GM23338 (cell line): ENCODE data around the gene ASB2.

ENCODE experiments used
- CREB1 ChIP-seq: fragments of 250-450 bp; sonication (Bioruptor Pico); IDR thresholded peaks from 2 replicates; pipeline ENCODE4 v1.5.0; 2020; ENCODE audit warnings: low read depth, mild to moderate bottlenecking, moderate library complexity
- CTCF ChIP-seq, 2 experiments: fragments of 200-600 bp in 1 of 2; sonication (generic) in 1 of 2; conservative IDR thresholded peaks; 2 replicates each; pipeline versions ENCODE4 v1.5.1 to v1.6.1; 2016 to 2017; ENCODE audit warnings: antibody characterized with exemption in 2 of 2, low read depth in 2 of 2, mild to moderate bottlenecking in 2 of 2, moderate library complexity in 1 of 2
- ETS1 ChIP-seq: IDR thresholded peaks from 2 replicates; pipeline ENCODE4 v1.6.1; 2016; ENCODE audit warnings: antibody characterized with exemption
- EZH2 ChIP-seq: fragments of 200-600 bp; sonication (generic); IDR thresholded peaks from one replicate; pipeline ENCODE4 v1.8.0; 2017; ENCODE audit warnings: antibody characterized with exemption, mild to moderate bottlenecking, low read depth; ENCODE audit not compliant: unreplicated experiment
- EZH2phosphoT487 ChIP-seq: fragments of 200-600 bp; sonication (generic); IDR thresholded peaks from one replicate; pipeline ENCODE4 v1.8.1; 2018; ENCODE audit warnings: antibody characterized with exemption; ENCODE audit not compliant: unreplicated experiment
- JUNB ChIP-seq: IDR thresholded peaks from one replicate; pipeline ENCODE4 v1.6.1; 2016; ENCODE audit warnings: antibody characterized with exemption; ENCODE audit not compliant: unreplicated experiment
- NANOG ChIP-seq: IDR thresholded peaks from 2 replicates; pipeline ENCODE4 v1.6.1; 2016; ENCODE audit warnings: antibody characterized with exemption, borderline replicate concordance
- POLR2AphosphoS5 ChIP-seq: IDR thresholded peaks from 2 replicates; pipeline ENCODE4 v1.6.1; 2016; ENCODE audit warnings: antibody characterized with exemption, low read depth
- REST ChIP-seq: IDR thresholded peaks from one replicate; pipeline ENCODE4 v1.6.1; 2018; ENCODE audit warnings: antibody characterized with exemption; ENCODE audit not compliant: unreplicated experiment
- STAT1 ChIP-seq: IDR thresholded peaks from one replicate; pipeline ENCODE4 v1.6.1; 2016; ENCODE audit warnings: antibody characterized with exemption; ENCODE audit not compliant: unreplicated experiment
- ZNF114 ChIP-seq: fragments of 250-450 bp; sonication (Bioruptor Pico); IDR thresholded peaks from 2 replicates; pipeline ENCODE4 v1.5.0; 2020; ENCODE audit warnings: mild to moderate bottlenecking, moderate library complexity
- ZNF331 ChIP-seq: fragments of 250-450 bp; sonication (Bioruptor Pico); IDR thresholded peaks from 2 replicates; pipeline ENCODE4 v1.5.0; 2020; ENCODE audit warnings: low read depth, mild to moderate bottlenecking, moderate library complexity

GRCh38 chr14:94009767-94010166, 33.4 kb upstream of the ASB2 start:
- no peak for TF ChIP-seq EZH2phosphoT487
- no peak for TF ChIP-seq CTCF (conservative IDR thresholded peaks at IDR 0.05; ENCODE audit: low read depth in 2 of 2)
- TF ChIP-seq ZNF331 (CRISPR knock-in tag): no peak
- no peak for TF ChIP-seq CREB1 (CRISPR knock-in tag)
- no peak for TF ChIP-seq REST
- TF ChIP-seq POLR2AphosphoS5: no peak
- TF ChIP-seq EZH2: no peak
- no peak for TF ChIP-seq STAT1
- no peak for TF ChIP-seq NANOG
- no peak for TF ChIP-seq JUNB
- no peak for TF ChIP-seq ETS1
- no peak for TF ChIP-seq ZNF114 (CRISPR knock-in tag)
